ENCODE measurements around the gene ZFPM1. TPM values are rescaled to one million over a fixed set of nuclear protein-coding genes. Genes with fewer than 3 reads are reported as not detected.

Gene ZFPM1
- total RNA-seq, 1 donor from 2014 or later = 1.7 TPM

- no peaks in the 10 kb centered on the region for H3K27me3 ChIP-seq
- no peak for DNase-seq (ENCODE audit: extremely low spot score in 2 of 2)
- TF ChIP-seq POLR2A (IDR thresholded peaks at IDR 0.05) (no peak), POLR2AphosphoS5 (IDR thresholded peaks at IDR 0.05; ENCODE audit: insufficient read depth in 1 of 2, low read depth in 1 of 2) (no peak)
- TF ChIP-seq, protein P1, sequence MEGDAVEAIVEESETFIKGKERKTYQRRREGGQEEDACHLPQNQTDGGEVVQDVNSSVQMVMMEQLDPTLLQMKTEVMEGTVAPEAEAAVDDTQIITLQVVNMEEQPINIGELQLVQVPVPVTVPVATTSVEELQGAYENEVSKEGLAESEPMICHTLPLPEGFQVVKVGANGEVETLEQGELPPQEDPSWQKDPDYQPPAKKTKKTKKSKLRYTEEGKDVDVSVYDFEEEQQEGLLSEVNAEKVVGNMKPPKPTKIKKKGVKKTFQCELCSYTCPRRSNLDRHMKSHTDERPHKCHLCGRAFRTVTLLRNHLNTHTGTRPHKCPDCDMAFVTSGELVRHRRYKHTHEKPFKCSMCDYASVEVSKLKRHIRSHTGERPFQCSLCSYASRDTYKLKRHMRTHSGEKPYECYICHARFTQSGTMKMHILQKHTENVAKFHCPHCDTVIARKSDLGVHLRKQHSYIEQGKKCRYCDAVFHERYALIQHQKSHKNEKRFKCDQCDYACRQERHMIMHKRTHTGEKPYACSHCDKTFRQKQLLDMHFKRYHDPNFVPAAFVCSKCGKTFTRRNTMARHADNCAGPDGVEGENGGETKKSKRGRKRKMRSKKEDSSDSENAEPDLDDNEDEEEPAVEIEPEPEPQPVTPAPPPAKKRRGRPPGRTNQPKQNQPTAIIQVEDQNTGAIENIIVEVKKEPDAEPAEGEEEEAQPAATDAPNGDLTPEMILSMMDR (IDR thresholded peaks at IDR 0.05) = no peak
- peaks cover 4% of the 10 kb centered on the region for H3K4me1 ChIP-seq
- intact Hi-C loops (cut with DNase I) = no loop called here
- no peak overlapping the region for H3K4me3 ChIP-seq
- H3K27ac ChIP-seq = no peak overlapping the region
- no peaks in the 10 kb centered on the region for H3K9me3 ChIP-seq
- H3K36me3 ChIP-seq = no peaks in the 10 kb centered on the region
These were observed 66.2 kb downstream of the ZFPM1 start for GRCh38 chr16:88519240-88519639.

DNA sequence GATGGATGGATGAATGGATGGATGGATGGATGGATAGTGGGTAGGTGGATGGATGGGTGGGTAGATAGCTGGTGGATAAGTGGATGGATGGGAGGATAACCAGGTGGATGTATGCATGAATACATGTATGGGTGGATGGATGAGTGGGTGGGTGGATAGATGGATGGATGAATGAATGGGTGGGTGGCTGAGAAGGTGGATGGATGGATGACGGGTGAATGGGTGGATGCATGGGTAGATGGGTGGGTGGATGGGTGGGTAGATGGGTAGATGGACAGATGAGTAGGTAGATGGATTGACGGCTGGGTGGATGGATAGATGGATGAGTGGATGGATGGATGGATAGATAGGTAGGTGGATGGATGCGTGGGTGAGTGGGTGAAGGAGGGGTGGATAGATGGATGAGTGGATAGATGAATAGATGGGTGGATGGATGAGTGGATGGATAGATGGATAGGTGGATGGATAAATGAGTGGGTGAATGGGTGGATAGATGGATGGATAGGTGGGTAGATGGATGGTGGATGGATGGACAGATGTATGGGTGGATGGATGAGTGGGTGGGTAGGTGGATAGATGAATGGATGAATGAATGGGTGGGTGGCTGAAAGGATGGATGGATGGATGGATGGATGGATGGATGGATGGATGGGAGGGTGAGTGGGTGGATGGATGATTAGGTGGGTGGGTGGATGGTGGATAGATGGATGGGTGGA, 67.0 kb downstream of the ZFPM1 start:
- Histone ChIP-seq H3K36me3 (no peaks in the 10 kb centered on the region), H3K27ac (no peak overlapping the region), H3K9me3 (no peaks in the 10 kb centered on the region), H3K4me1 (peaks cover 9% of the 10 kb centered on the region), H3K4me3 (no peak overlapping the region), H3K27me3 (no peaks in the 10 kb centered on the region)
- TF ChIP-seq POLR2A (IDR thresholded peaks at IDR 0.05) = no peak
- TF ChIP-seq, protein P1 (IDR thresholded peaks at IDR 0.05) = no peak
- TF ChIP-seq POLR2AphosphoS5 (IDR thresholded peaks at IDR 0.05; ENCODE audit: insufficient read depth in 1 of 2, low read depth in 1 of 2) = no peak
- no peak for DNase-seq (ENCODE audit: extremely low spot score in 2 of 2)
- intact Hi-C loops (cut with DNase I) = no loop called here

- DNase-seq (ENCODE audit: extremely low spot score in 2 of 2) = no peak
- TF ChIP-seq, protein P1 (IDR thresholded peaks at IDR 0.05) = no peak
- H3K4me1 ChIP-seq = peaks cover 20% of the 10 kb centered on the region
- no peak overlapping the region for H3K4me3 ChIP-seq
- H3K9me3 ChIP-seq = no peaks in the 10 kb centered on the region
- H3K27ac ChIP-seq = no peak overlapping the region
- no peaks in the 10 kb centered on the region for H3K27me3 ChIP-seq
- intact Hi-C loops (cut with DNase I) = no loop called here
- no peaks in the 10 kb centered on the region for H3K36me3 ChIP-seq
These were observed 68.6 kb downstream of the ZFPM1 start for GRCh38 chr16:88521674-88522073.

DNA sequence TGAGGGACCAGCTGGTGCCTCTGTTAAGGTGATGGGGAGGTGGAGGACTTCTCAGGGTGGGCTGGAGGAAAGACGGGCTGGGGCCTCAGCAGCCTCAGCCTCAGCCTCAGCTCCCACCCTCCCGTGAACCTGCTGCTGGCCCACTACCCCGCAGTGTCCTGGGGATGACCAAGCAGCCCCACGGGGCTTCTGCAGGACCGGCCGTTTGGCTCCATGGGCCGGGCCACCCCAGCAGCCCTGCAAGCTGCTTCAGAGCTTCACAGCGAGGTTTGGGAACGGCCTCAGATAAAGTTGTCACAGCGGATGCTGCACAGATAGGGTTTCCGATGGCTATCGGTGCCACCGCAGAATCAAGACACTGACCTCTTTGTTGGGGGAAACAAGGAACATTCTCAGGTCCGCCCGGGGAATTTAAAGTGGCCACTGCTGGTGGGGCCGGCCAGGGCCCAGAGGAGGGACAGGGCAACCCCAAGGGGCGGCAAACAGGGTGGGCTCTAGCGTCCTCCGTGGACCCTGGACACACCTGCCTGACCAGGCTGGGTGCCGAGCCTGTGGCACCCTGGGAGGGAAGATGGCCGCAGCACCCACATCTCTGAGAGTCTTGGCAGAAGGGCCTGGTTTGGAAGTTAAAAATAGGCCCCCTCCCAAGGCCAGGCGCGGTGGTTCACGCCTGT, 69.3 kb downstream of the ZFPM1 start:
- no peaks in the 10 kb centered on the region for H3K36me3 ChIP-seq
- no peak for DNase-seq (ENCODE audit: extremely low spot score in 2 of 2)
- peaks cover 25% of the 10 kb centered on the region for H3K4me1 ChIP-seq
- H3K27ac ChIP-seq = no peak overlapping the region
- H3K27me3 ChIP-seq = no peaks in the 10 kb centered on the region
- TF ChIP-seq POLR2A (IDR thresholded peaks at IDR 0.05) (no peak), POLR2AphosphoS5 (IDR thresholded peaks at IDR 0.05; ENCODE audit: insufficient read depth in 1 of 2, low read depth in 1 of 2) (peak in 1 of 2 donors; percentile 3)
- TF ChIP-seq, protein P1 (IDR thresholded peaks at IDR 0.05) = no peak
- H3K9me3 ChIP-seq = no peaks in the 10 kb centered on the region
- intact Hi-C loops (cut with DNase I) = no loop called here
- no peak overlapping the region for H3K4me3 ChIP-seq
